ENCODE data around the gene SULT1A4.
"Not testable (repeated sequence)": the region's sequence is repeated elsewhere in the genome, so short reads cannot be mapped to it uniquely, and the experiment has no call there.

Gene SULT1A4

GRCh38 chr16:29459706-29460646 is at the start of gene SULT1A4:
SULT1A4 (plus strand) TSS chr16:29459913; CDS start chr16:29461386, 1,473 bp downstream.
- intact Hi-C loops (cut with DNase I): not testable (repeated sequence)

GRCh38 chr16:29423587-29423986 is 36.1 kb upstream of the SULT1A4 start:
- intact Hi-C loops (cut with DNase I); DNase-seq: not testable (repeated sequence)

More at GRCh38 chr16:29459706-29460646, at the start of gene SULT1A4:
- DNase-seq: not testable (repeated sequence)

- DNase-seq; intact Hi-C loops (cut with DNase I): not testable (repeated sequence)
These were observed 34.3 kb upstream of the SULT1A4 start for GRCh38 chr16:29425390-29425789.

- intact Hi-C loops (cut with DNase I): not testable (repeated sequence)
These were observed 6.0 kb upstream of the SULT1A4 start for GRCh38 chr16:29453754-29454153.

GRCh38 chr16:29454269-29454668 is 5.4 kb upstream of the SULT1A4 start, which contains the start of the genes BOLA2 and SLX1B:
BOLA2 (minus strand) TSS chr16:29454351; CDS start chr16:29454253, 98 bp downstream.
SLX1B (plus strand) TSS chr16:29454533.
- DNase-seq; intact Hi-C loops (cut with DNase I): not testable (repeated sequence)

More at GRCh38 chr16:29453754-29454153, 6.0 kb upstream of the SULT1A4 start:
- DNase-seq: not testable (repeated sequence)

GRCh38 chr16:29454828-29455227 is 4.9 kb upstream of the SULT1A4 start:
- DNase-seq; intact Hi-C loops (cut with DNase I): not testable (repeated sequence)

- peak in 1 of 42 donors; percentile 34 for DNase-seq
- intact Hi-C loops (cut with DNase I): not testable (repeated sequence)
These were observed 2.1 kb upstream of the SULT1A4 start for GRCh38 chr16:29457660-29458059.

GRCh38 chr16:29460647-29461030 is 926 bp downstream of the SULT1A4 start:
- DNase-seq; intact Hi-C loops (cut with DNase I): not testable (repeated sequence)

- intact Hi-C loops (cut with DNase I); DNase-seq: not testable (repeated sequence)
These were observed 6.5 kb downstream of the SULT1A4 start for GRCh38 chr16:29465985-29466824.

GRCh38 chr16:29466904-29467303 is 7.2 kb downstream of the SULT1A4 start:
- intact Hi-C loops (cut with DNase I); DNase-seq: not testable (repeated sequence)

GRCh38 chr16:29467654-29468366 is 8.1 kb downstream of the SULT1A4 start:
- DNase-seq; intact Hi-C loops (cut with DNase I): not testable (repeated sequence)

- peak in 40 of 42 donors; percentile 0 to 59 (median 17) for DNase-seq
- intact Hi-C loops (cut with DNase I): not testable (repeated sequence)
These were observed 9.9 kb downstream of the SULT1A4 start for GRCh38 chr16:29469660-29470059.

- DNase-seq; intact Hi-C loops (cut with DNase I): not testable (repeated sequence)
These were observed 12.4 kb downstream of the SULT1A4 start for GRCh38 chr16:29472065-29472464.

- intact Hi-C loops (cut with DNase I): not testable (repeated sequence)
- peak in 18 of 42 donors; percentile 0 to 35 (median 8) for DNase-seq
These were observed 22.6 kb downstream of the SULT1A4 start for GRCh38 chr16:29482276-29482675.

GRCh38 chr16:29506308-29506707 is 46.6 kb downstream of the SULT1A4 start, which contains the start of gene NPIPB12:
NPIPB12 (minus strand) TSS chr16:29506408.
- intact Hi-C loops (cut with DNase I); DNase-seq: not testable (repeated sequence)
